ENCODE data around the gene CD2BP2. TPM values are rescaled to one million over a fixed set of nuclear protein-coding genes. Genes with fewer than 3 reads are reported as not detected.

CD2BP2 gene
- total RNA-seq, 1 experiment from 2014 or later, result 72.5 TPM

GRCh38 chr16:30378236-30379157 is 23.4 kb upstream of the CD2BP2 start:
- H3K36me3 ChIP-seq (ENCODE audit: insufficient read depth, low read length, poor library complexity, severe bottlenecking), result no peaks in the 10 kb centered on the region
- intact Hi-C loops (cut with micrococcal nuclease; ENCODE audit: unreplicated experiment), result no loop called here
- POLR2A ChIA-PET (ENCODE audit: low non-redundant PET), result interaction anchor here (0.8 kb wide), 1 partner anchor 28 kb away, joined by 3 read pairs; no protein-coding TSS in a partner anchor
- peaks cover 6% of the 10 kb centered on the region for H3K4me1 ChIP-seq (ENCODE audit: insufficient read depth, low read length, poor library complexity, severe bottlenecking)
- peak overlapping the region; percentile 100 for H3K27ac ChIP-seq (ENCODE audit: low read depth, low read length, poor library complexity, severe bottlenecking)
- peak overlapping the region; percentile 88 for H3K4me3 ChIP-seq (ENCODE audit: low read depth, low read length, poor library complexity, severe bottlenecking)
- no TSS peak for BruUV-seq (replicated peaks)
- CTCF ChIA-PET, result interaction anchor here (0.6 kb wide), 1 partner anchor 237 kb away, joined by 3 read pairs; no protein-coding TSS in a partner anchor
- TF ChIP-seq CTCF (conservative IDR thresholded peaks at IDR 0.05; ENCODE audit: low read depth, low read length), result 0 out of 2 replicates have a peak, but pooled peaks have one; percentile 19
- no peak for TF ChIP-seq EZH2 (IDR thresholded peaks at IDR 0.05; ENCODE audit: borderline replicate concordance, low read depth, low read length, poor library complexity, severe bottlenecking)
- peak; percentile 99 for DNase-seq (ENCODE audit: low spot score)
- no peaks in the 10 kb centered on the region for H3K27me3 ChIP-seq (replicated peaks; ENCODE audit: insufficient read depth, low read depth, low read length, poor library complexity)
- no peaks in the 10 kb centered on the region for H3K9me3 ChIP-seq (ENCODE audit: low read depth, low read length, poor library complexity, severe bottlenecking)

GRCh38 chr16:30377812-30378235 is 22.7 kb upstream of the CD2BP2 start:
- POLR2A ChIA-PET (ENCODE audit: low non-redundant PET), result interaction anchor here (0.6 to 0.8 kb wide), 2 partner anchors 29 to 51 kb away, joined by 3 read pairs; no protein-coding TSS in a partner anchor
- Histone ChIP-seq H3K36me3 (ENCODE audit: insufficient read depth, low read length, poor library complexity, severe bottlenecking) (no peaks in the 10 kb centered on the region), H3K4me3 (ENCODE audit: low read depth, low read length, poor library complexity, severe bottlenecking) (peak overlapping the region; percentile 88), H3K4me1 (ENCODE audit: insufficient read depth, low read length, poor library complexity, severe bottlenecking) (peaks cover 6% of the 10 kb centered on the region), H3K27me3 (replicated peaks; ENCODE audit: insufficient read depth, low read depth, low read length, poor library complexity) (no peaks in the 10 kb centered on the region), H3K27ac (ENCODE audit: low read depth, low read length, poor library complexity, severe bottlenecking) (peak overlapping the region; percentile 100), H3K9me3 (ENCODE audit: low read depth, low read length, poor library complexity, severe bottlenecking) (no peaks in the 10 kb centered on the region)
- TF ChIP-seq EZH2 (IDR thresholded peaks at IDR 0.05; ENCODE audit: borderline replicate concordance, low read depth, low read length, poor library complexity, severe bottlenecking) (no peak), CTCF (conservative IDR thresholded peaks at IDR 0.05; ENCODE audit: low read depth, low read length) (no peak)
- BruUV-seq (replicated peaks), result TSS peak; percentile 79
- DNase-seq (ENCODE audit: low spot score), result peak; percentile 92
- CTCF ChIA-PET, result no interaction called here
- intact Hi-C loops (cut with micrococcal nuclease; ENCODE audit: unreplicated experiment), result no loop called here

- Histone ChIP-seq H3K4me3 (ENCODE audit: low read depth, low read length, poor library complexity, severe bottlenecking) (peak overlapping the region; percentile 88), H3K27ac (ENCODE audit: low read depth, low read length, poor library complexity, severe bottlenecking) (peak overlapping the region; percentile 100), H3K9me3 (ENCODE audit: low read depth, low read length, poor library complexity, severe bottlenecking) (no peaks in the 10 kb centered on the region), H3K36me3 (ENCODE audit: insufficient read depth, low read length, poor library complexity, severe bottlenecking) (no peaks in the 10 kb centered on the region), H3K4me1 (ENCODE audit: insufficient read depth, low read length, poor library complexity, severe bottlenecking) (peaks cover 6% of the 10 kb centered on the region), H3K27me3 (replicated peaks; ENCODE audit: insufficient read depth, low read depth, low read length, poor library complexity) (no peaks in the 10 kb centered on the region)
- DNase-seq (ENCODE audit: low spot score), result no peak
- ChIA-PET POLR2A (ENCODE audit: low non-redundant PET) (interaction anchor here (0.6 kb wide), 1 partner anchor 50 kb away, joined by 3 read pairs; no protein-coding TSS in a partner anchor), CTCF (interaction anchor here (0.8 kb wide), 1 partner anchor 221 kb away, joined by 4 read pairs; no protein-coding TSS in a partner anchor)
- TF ChIP-seq EZH2 (IDR thresholded peaks at IDR 0.05; ENCODE audit: borderline replicate concordance, low read depth, low read length, poor library complexity, severe bottlenecking) (no peak), CTCF (conservative IDR thresholded peaks at IDR 0.05; ENCODE audit: low read depth, low read length) (no peak)
- no TSS peak for BruUV-seq (replicated peaks)
- intact Hi-C loops (cut with micrococcal nuclease; ENCODE audit: unreplicated experiment), result no loop called here
Observed at GRCh38 chr16:30377050-30377811, 22.1 kb upstream of the CD2BP2 start.

All from A673 (cell line).